DND-41 (cell line): ENCODE results near the gene TYMP.

Experiments used
- ATAC-seq: fragments of 200-7000 bp; cut with Tn5 transposase; 3 replicates; pipeline ENCODE4 v1.9.1; 2021; ENCODE audit warnings: low read depth; ENCODE audit not compliant: insufficient read depth
- DNase-seq: peaks from one replicate; pipeline ENCODE4 v3.0.0-alpha.2; 2020
- H2AFZ ChIP-seq: 2 replicates; pipeline ENCODE4 v1.6.0; 2012; ENCODE audit warnings: low read depth, low read length
- H3K27ac ChIP-seq: 2 replicates; pipeline ENCODE4 v1.5.1; 2012; ENCODE audit warnings: low read length, inconsistent platforms
- H3K27me3 ChIP-seq: fragments of 200-600 bp; sonication (generic); 2 replicates; pipeline ENCODE4 v1.6.0; 2012; ENCODE audit warnings: low read length, mild to moderate bottlenecking, inconsistent platforms; ENCODE audit not compliant: insufficient read depth, poor library complexity
- H3K36me3 ChIP-seq: 2 replicates; pipeline ENCODE4 v1.5.1; 2012; ENCODE audit warnings: low read length, inconsistent platforms; ENCODE audit not compliant: insufficient read depth
- H3K4me1 ChIP-seq: 2 replicates; pipeline ENCODE4 v1.5.1; 2012; ENCODE audit warnings: mild to moderate bottlenecking, low read length; ENCODE audit not compliant: insufficient read depth
- H3K4me2 ChIP-seq: 2 replicates; pipeline ENCODE4 v1.6.0; 2012; ENCODE audit warnings: mild to moderate bottlenecking, moderate library complexity, low read length, inconsistent platforms; ENCODE audit not compliant: insufficient read depth
- H3K4me3 ChIP-seq, 2 experiments: fragments of 200-600 bp in 1 of 2; shearing (Covaris generic) in 1 of 2; 2 replicates each; pipeline ENCODE4 v1.5.1; 2012 to 2016; ENCODE audit warnings: inconsistent platforms in 2 of 2, low read length in 2 of 2, mild to moderate bottlenecking in 2 of 2, low read depth in 1 of 2, moderate library complexity in 1 of 2
- H3K79me2 ChIP-seq: 2 replicates; pipeline ENCODE4 v1.6.0; 2012; ENCODE audit warnings: low read length, inconsistent platforms; ENCODE audit not compliant: insufficient read depth
- H3K9ac ChIP-seq: 2 replicates; pipeline ENCODE4 v1.6.0; 2012; ENCODE audit warnings: low read depth, mild to moderate bottlenecking, inconsistent platforms, low read length, moderate library complexity
- H3K9me3 ChIP-seq: 2 replicates; pipeline ENCODE4 v1.5.1; 2012; ENCODE audit warnings: low read length, moderate library complexity, mild to moderate bottlenecking, inconsistent platforms; ENCODE audit not compliant: insufficient read depth, severe bottlenecking
- H4K20me1 ChIP-seq: 2 replicates; pipeline ENCODE4 v1.6.0; 2012; ENCODE audit warnings: low read length; ENCODE audit not compliant: insufficient read depth
- EZH2 ChIP-seq: IDR thresholded peaks from 3 replicates; pipeline ENCODE4 v1.6.1; 2012; ENCODE audit warnings: borderline replicate concordance, low read depth, mild to moderate bottlenecking, moderate library complexity, low read length, inconsistent platforms; ENCODE audit not compliant: severe bottlenecking
- TF ChIP-seq, protein P1 (sequence below): IDR thresholded peaks from 2 replicates; pipeline ENCODE4 v1.5.1; 2012; ENCODE audit warnings: borderline replicate concordance, low read length, moderate library complexity, mild to moderate bottlenecking; ENCODE audit not compliant: poor library complexity, severe bottlenecking; ENCODE audit errors: extremely low read depth

Gene TYMP

DNA sequence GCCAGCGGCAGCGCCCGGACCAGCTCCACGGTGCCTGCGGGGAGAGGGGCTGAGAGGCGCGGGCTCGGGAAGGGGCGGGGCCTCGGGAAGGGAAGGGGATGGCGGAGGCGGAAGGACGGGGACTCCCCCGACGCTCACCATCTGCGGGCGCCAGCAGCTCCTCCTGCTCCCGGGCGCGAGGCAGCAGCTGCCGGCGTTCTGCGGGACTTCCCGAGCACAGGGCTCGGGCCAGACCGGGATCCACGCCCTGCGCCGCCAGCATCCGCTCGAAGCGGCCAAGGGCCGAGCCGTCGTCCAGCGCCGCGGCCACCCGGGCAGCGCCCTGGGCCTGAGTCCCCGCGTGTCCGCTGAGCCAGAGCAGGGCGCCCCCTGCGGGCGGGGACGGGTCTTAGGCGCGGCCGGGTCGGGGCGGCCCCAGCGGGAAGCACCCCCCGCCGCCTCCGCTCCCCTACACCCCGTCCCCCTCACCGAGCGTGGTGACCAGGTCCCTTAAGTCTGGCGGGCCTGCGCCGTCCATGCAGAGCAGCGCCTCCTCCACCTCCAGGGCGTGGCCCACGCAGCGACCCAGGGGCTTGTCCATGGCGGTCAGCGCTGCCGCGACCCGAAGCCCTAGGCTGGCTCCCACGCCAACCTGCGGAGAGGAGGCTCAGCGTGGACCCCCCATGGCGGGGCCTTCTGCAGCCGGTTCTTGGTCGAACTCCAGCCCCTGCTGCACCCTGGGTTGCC is 3.5 kb downstream of the TYMP start:
- H4K20me1 ChIP-seq, result peaks cover 34% of the 10 kb centered on the region
- peaks cover 46% of the 10 kb centered on the region for H3K79me2 ChIP-seq
- peak overlapping the region; percentile 80 to 89 for H3K4me3 ChIP-seq
- TF ChIP-seq, protein P1, sequence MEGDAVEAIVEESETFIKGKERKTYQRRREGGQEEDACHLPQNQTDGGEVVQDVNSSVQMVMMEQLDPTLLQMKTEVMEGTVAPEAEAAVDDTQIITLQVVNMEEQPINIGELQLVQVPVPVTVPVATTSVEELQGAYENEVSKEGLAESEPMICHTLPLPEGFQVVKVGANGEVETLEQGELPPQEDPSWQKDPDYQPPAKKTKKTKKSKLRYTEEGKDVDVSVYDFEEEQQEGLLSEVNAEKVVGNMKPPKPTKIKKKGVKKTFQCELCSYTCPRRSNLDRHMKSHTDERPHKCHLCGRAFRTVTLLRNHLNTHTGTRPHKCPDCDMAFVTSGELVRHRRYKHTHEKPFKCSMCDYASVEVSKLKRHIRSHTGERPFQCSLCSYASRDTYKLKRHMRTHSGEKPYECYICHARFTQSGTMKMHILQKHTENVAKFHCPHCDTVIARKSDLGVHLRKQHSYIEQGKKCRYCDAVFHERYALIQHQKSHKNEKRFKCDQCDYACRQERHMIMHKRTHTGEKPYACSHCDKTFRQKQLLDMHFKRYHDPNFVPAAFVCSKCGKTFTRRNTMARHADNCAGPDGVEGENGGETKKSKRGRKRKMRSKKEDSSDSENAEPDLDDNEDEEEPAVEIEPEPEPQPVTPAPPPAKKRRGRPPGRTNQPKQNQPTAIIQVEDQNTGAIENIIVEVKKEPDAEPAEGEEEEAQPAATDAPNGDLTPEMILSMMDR, result peak; percentile 74
- no peak for TF ChIP-seq EZH2
- peak overlapping the region; percentile 98 for H3K4me2 ChIP-seq
- no peaks in the 10 kb centered on the region for H3K9me3 ChIP-seq
- H3K36me3 ChIP-seq, result peaks cover 33% of the 10 kb centered on the region
- H3K27ac ChIP-seq, result peak overlapping the region; percentile 92
- H2AFZ ChIP-seq, result peak overlapping the region; percentile 92
- peak; percentile 92 for DNase-seq
- H3K27me3 ChIP-seq, result no peaks in the 10 kb centered on the region
- peaks cover 40% of the 10 kb centered on the region for H3K4me1 ChIP-seq
- peak overlapping the region; percentile 74 for H3K9ac ChIP-seq
- ATAC-seq, result peak; percentile 71

DNA sequence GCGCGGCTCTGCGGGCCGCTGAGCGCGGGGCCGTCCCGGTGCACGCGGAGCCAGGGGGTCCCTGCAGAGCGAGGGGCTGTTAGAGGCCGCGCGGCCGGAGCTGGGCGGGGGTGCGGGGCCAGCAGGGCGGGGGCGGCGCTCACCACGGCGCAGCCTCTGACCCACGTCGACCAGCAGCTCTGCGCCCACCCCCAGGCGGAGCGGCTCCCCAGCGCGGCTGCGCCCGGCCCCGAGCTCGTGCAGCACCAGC is 4.0 kb downstream of the TYMP start:
- H2AFZ ChIP-seq, result peak overlapping the region; percentile 92
- ATAC-seq, result no peak
- peak overlapping the region; percentile 74 for H3K9ac ChIP-seq
- H3K4me2 ChIP-seq, result peak overlapping the region; percentile 98
- H3K4me3 ChIP-seq, result peak overlapping the region; percentile 80 to 89; a peak in 3 of 4 replicates
- H4K20me1 ChIP-seq, result peaks cover 34% of the 10 kb centered on the region
- peaks cover 50% of the 10 kb centered on the region for H3K79me2 ChIP-seq
- no peaks in the 10 kb centered on the region for H3K9me3 ChIP-seq
- no peaks in the 10 kb centered on the region for H3K27me3 ChIP-seq
- TF ChIP-seq, protein P1, result no peak
- no peak for TF ChIP-seq EZH2
- peak overlapping the region; percentile 92 for H3K27ac ChIP-seq
- H3K36me3 ChIP-seq, result peaks cover 38% of the 10 kb centered on the region
- no peak for DNase-seq
- peaks cover 40% of the 10 kb centered on the region for H3K4me1 ChIP-seq

DNA sequence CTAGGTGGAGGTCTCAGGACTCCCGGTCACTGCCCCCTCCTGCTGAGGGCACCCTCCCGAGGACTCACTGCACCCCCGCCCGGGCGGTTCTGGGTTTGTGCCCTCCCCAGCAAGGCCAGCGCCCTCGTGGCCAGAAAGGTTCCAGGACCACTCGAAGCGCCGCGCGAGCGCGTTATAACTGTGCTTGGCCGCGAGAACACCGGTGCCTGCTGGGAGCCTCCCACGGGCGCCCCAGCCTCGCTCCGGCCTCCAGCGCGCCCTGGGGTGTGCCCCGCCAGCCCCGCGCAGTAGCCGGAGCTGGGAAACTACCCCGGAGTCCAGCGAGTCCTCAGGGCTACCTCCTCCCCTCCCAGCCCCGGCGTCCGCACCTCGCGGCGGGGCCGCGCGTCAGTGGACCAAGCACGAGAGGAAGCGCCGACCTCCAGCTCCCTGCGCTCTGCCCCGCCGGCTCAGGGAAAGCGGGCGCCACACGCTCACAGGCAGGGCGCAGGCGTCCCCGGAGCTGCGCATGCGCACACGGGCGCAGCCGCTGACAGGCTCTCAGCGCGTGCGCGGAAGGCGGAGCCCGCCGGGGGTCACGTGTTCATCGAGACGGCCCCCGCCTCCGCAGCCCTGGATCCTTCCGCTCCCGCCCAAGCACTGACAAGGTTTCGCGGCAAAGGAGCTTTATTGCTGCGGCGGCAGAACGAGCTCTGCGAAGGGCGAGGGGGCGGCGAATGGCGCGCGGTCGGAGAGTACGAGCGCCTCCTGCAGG is 4.5 kb downstream of the TYMP start, which contains the start of gene SCO2:
SCO2 (minus strand) TSS at position 495 of the 754 bp plus-strand sequence. CDS start 1,187 bp downstream, outside the sequence.
- peak within 1 kb of the TSS; percentile 92 for H2AFZ ChIP-seq
- peak within 1 kb of the TSS; percentile 92 for H3K27ac ChIP-seq
- H3K4me2 ChIP-seq, result peak within 1 kb of the TSS; percentile 98
- H3K36me3 ChIP-seq, result peaks cover 40% of the 10 kb centered on the region
- H3K27me3 ChIP-seq, result no peaks in the 10 kb centered on the region
- TF ChIP-seq, protein P1, result peak; percentile 70
- no peak for TF ChIP-seq EZH2
- peaks cover 40% of the 10 kb centered on the region for H3K4me1 ChIP-seq
- ATAC-seq (peak; percentile 73), DNase-seq (peak; percentile 98)
- H3K79me2 ChIP-seq, result peaks cover 52% of the 10 kb centered on the region
- H3K9ac ChIP-seq, result peak within 1 kb of the TSS; percentile 74
- peak within 1 kb of the TSS; percentile 80 to 89 for H3K4me3 ChIP-seq
- peaks cover 33% of the 10 kb centered on the region for H4K20me1 ChIP-seq
- no peaks in the 10 kb centered on the region for H3K9me3 ChIP-seq
